ENCODE data around the gene HABP2. TPM values are rescaled to one million over a fixed set of nuclear protein-coding genes. Genes with fewer than 3 reads are reported as not detected.

HABP2 gene
- total RNA-seq, 1 experiment from 2014 or later: not detected

DNA sequence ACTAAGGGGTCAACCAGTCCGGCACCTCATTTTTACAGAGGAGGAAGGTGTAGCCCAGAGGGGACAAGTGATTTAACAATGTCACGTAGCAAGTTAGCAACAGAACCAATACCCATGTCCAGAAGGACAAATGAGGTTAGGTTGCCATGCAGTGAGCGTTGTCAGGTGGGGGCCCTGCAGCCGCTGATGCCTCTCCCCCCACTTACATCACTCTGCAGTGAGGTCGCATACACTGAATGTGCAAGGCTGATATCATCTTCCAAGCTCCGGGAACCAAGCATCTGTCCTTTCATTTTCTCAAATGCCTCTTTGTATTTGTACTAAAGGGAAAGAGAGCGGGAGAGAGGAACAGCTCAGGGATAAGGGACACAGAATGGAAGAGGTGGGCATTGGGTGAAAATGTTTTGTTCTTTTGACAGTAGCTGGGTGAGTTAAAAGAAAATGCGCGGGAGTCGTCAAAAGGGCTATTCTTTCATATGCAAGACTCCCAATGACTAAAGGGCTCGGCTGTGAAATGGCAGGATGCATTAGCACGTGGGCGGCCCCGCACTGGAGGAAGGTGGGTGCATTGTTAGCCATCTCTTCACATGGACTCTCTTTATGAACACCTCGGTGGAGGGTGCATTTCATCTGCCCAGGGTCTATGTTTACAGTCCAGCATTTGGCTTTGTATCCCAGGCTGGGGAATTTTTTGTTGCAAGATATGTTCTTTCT lies 61.3 kb downstream of the HABP2 start:
- H3K9ac ChIP-seq (ENCODE audit: low read length): no peak overlapping the region
- H4K20me1 ChIP-seq (ENCODE audit: insufficient read depth, low read depth, low read length): no peaks in the 10 kb centered on the region
- H3K9me2 ChIP-seq (replicated peaks; ENCODE audit: insufficient read depth, low read length): no peaks in the 10 kb centered on the region
- no peak for DNase-seq
- no peak overlapping the region for H3K4me2 ChIP-seq (ENCODE audit: low read depth, low read length, poor library complexity, severe bottlenecking)
- no peaks in the 10 kb centered on the region for H3K79me2 ChIP-seq (ENCODE audit: low read length)
- H3K9me3 ChIP-seq (ENCODE audit: low read length): no peaks in the 10 kb centered on the region
- no peaks in the 10 kb centered on the region for H3K4me1 ChIP-seq (ENCODE audit: low read length)
- H3K36me3 ChIP-seq (ENCODE audit: insufficient read depth, low read length): no peaks in the 10 kb centered on the region
- no peak overlapping the region for H3K4me3 ChIP-seq (ENCODE audit: low read length)
- no peak overlapping the region for H3K27ac ChIP-seq (ENCODE audit: low read length)
- H2AFZ ChIP-seq (ENCODE audit: low read length): no peak overlapping the region
- no peaks in the 10 kb centered on the region for H3K27me3 ChIP-seq (ENCODE audit: low read length)

- Histone ChIP-seq H3K9ac (ENCODE audit: low read length) (no peak overlapping the region), H3K36me3 (ENCODE audit: insufficient read depth, low read length) (no peaks in the 10 kb centered on the region), H3K27ac (ENCODE audit: low read length) (no peak overlapping the region), H2AFZ (ENCODE audit: low read length) (no peak overlapping the region), H3K4me2 (ENCODE audit: low read depth, low read length, poor library complexity, severe bottlenecking) (no peak overlapping the region), H3K4me3 (ENCODE audit: low read length) (no peak overlapping the region), H3K27me3 (ENCODE audit: low read length) (no peaks in the 10 kb centered on the region), H4K20me1 (ENCODE audit: insufficient read depth, low read depth, low read length) (no peaks in the 10 kb centered on the region), H3K9me3 (ENCODE audit: low read length) (no peaks in the 10 kb centered on the region), H3K9me2 (replicated peaks; ENCODE audit: insufficient read depth, low read length) (no peaks in the 10 kb centered on the region), H3K4me1 (ENCODE audit: low read length) (no peaks in the 10 kb centered on the region), H3K79me2 (ENCODE audit: low read length) (no peaks in the 10 kb centered on the region)
- peak; percentile 58 for DNase-seq
These were observed 63.6 kb downstream of the HABP2 start for GRCh38 chr10:113616244-113617074.

DNA sequence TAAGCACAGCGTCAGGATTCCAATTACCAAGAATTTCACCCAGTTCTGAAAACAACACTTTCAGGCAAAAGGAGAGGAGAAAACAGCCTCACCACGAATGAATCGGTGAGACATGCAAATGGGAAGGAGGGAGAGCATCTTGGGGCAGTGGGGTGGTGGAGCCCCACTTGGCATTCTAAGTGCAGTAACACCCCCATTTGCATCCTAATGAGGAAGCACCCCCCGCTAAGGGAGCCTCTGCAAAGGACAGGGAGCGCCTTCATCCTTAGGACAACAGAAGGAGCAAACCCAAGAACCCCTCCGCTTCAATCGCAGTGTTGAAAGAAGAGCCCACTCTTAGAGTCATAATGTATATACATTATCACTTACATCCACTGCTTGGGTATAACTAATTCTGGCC lies 64.2 kb downstream of the HABP2 start:
- Histone ChIP-seq H3K36me3 (ENCODE audit: insufficient read depth, low read length) (no peaks in the 10 kb centered on the region), H3K27me3 (ENCODE audit: low read length) (no peaks in the 10 kb centered on the region), H3K9ac (ENCODE audit: low read length) (no peak overlapping the region), H3K4me2 (ENCODE audit: low read depth, low read length, poor library complexity, severe bottlenecking) (no peak overlapping the region), H4K20me1 (ENCODE audit: insufficient read depth, low read depth, low read length) (no peaks in the 10 kb centered on the region), H2AFZ (ENCODE audit: low read length) (no peak overlapping the region), H3K4me1 (ENCODE audit: low read length) (no peaks in the 10 kb centered on the region), H3K9me3 (ENCODE audit: low read length) (no peaks in the 10 kb centered on the region), H3K9me2 (replicated peaks; ENCODE audit: insufficient read depth, low read length) (no peaks in the 10 kb centered on the region), H3K79me2 (ENCODE audit: low read length) (no peaks in the 10 kb centered on the region), H3K4me3 (ENCODE audit: low read length) (no peak overlapping the region), H3K27ac (ENCODE audit: low read length) (no peak overlapping the region)
- DNase-seq: no peak

GRCh38 chr10:113618338-113618737 lies 65.5 kb downstream of the HABP2 start:
- Histone ChIP-seq H4K20me1 (ENCODE audit: insufficient read depth, low read depth, low read length) (no peaks in the 10 kb centered on the region), H3K27me3 (ENCODE audit: low read length) (no peaks in the 10 kb centered on the region), H3K9ac (ENCODE audit: low read length) (no peak overlapping the region), H3K27ac (ENCODE audit: low read length) (no peak overlapping the region), H3K9me2 (replicated peaks; ENCODE audit: insufficient read depth, low read length) (no peaks in the 10 kb centered on the region), H3K79me2 (ENCODE audit: low read length) (no peaks in the 10 kb centered on the region), H3K4me1 (ENCODE audit: low read length) (no peaks in the 10 kb centered on the region), H3K4me2 (ENCODE audit: low read depth, low read length, poor library complexity, severe bottlenecking) (no peak overlapping the region), H2AFZ (ENCODE audit: low read length) (no peak overlapping the region), H3K4me3 (ENCODE audit: low read length) (no peak overlapping the region), H3K36me3 (ENCODE audit: insufficient read depth, low read length) (no peaks in the 10 kb centered on the region), H3K9me3 (ENCODE audit: low read length) (no peaks in the 10 kb centered on the region)
- DNase-seq: no peak

GRCh38 chr10:113619401-113619800 lies 66.5 kb downstream of the HABP2 start:
- H3K79me2 ChIP-seq (ENCODE audit: low read length): no peaks in the 10 kb centered on the region
- H4K20me1 ChIP-seq (ENCODE audit: insufficient read depth, low read depth, low read length): no peaks in the 10 kb centered on the region
- H3K36me3 ChIP-seq (ENCODE audit: insufficient read depth, low read length): no peaks in the 10 kb centered on the region
- no peaks in the 10 kb centered on the region for H3K4me1 ChIP-seq (ENCODE audit: low read length)
- no peaks in the 10 kb centered on the region for H3K9me2 ChIP-seq (replicated peaks; ENCODE audit: insufficient read depth, low read length)
- DNase-seq: no peak
- no peak overlapping the region for H2AFZ ChIP-seq (ENCODE audit: low read length)
- no peaks in the 10 kb centered on the region for H3K27me3 ChIP-seq (ENCODE audit: low read length)
- no peaks in the 10 kb centered on the region for H3K9me3 ChIP-seq (ENCODE audit: low read length)
- H3K9ac ChIP-seq (ENCODE audit: low read length): no peak overlapping the region
- H3K4me3 ChIP-seq (ENCODE audit: low read length): no peak overlapping the region
- no peak overlapping the region for H3K27ac ChIP-seq (ENCODE audit: low read length)
- no peak overlapping the region for H3K4me2 ChIP-seq (ENCODE audit: low read depth, low read length, poor library complexity, severe bottlenecking)

- H3K36me3 ChIP-seq (ENCODE audit: insufficient read depth, low read length): no peaks in the 10 kb centered on the region
- no peak overlapping the region for H3K4me2 ChIP-seq (ENCODE audit: low read depth, low read length, poor library complexity, severe bottlenecking)
- no peaks in the 10 kb centered on the region for H3K9me3 ChIP-seq (ENCODE audit: low read length)
- H2AFZ ChIP-seq (ENCODE audit: low read length): no peak overlapping the region
- H4K20me1 ChIP-seq (ENCODE audit: insufficient read depth, low read depth, low read length): no peaks in the 10 kb centered on the region
- H3K4me1 ChIP-seq (ENCODE audit: low read length): no peaks in the 10 kb centered on the region
- H3K79me2 ChIP-seq (ENCODE audit: low read length): no peaks in the 10 kb centered on the region
- no peak overlapping the region for H3K4me3 ChIP-seq (ENCODE audit: low read length)
- DNase-seq: no peak
- H3K9ac ChIP-seq (ENCODE audit: low read length): no peak overlapping the region
- no peaks in the 10 kb centered on the region for H3K9me2 ChIP-seq (replicated peaks; ENCODE audit: insufficient read depth, low read length)
- H3K27ac ChIP-seq (ENCODE audit: low read length): no peak overlapping the region
- H3K27me3 ChIP-seq (ENCODE audit: low read length): no peaks in the 10 kb centered on the region
These were observed 67.7 kb downstream of the HABP2 start for GRCh38 chr10:113620511-113620910.

GRCh38 chr10:113620936-113621335 lies 68.1 kb downstream of the HABP2 start:
- H3K4me3 ChIP-seq (ENCODE audit: low read length): no peak overlapping the region
- H3K27ac ChIP-seq (ENCODE audit: low read length): no peak overlapping the region
- no peak overlapping the region for H3K9ac ChIP-seq (ENCODE audit: low read length)
- H3K79me2 ChIP-seq (ENCODE audit: low read length): no peaks in the 10 kb centered on the region
- no peaks in the 10 kb centered on the region for H3K27me3 ChIP-seq (ENCODE audit: low read length)
- no peaks in the 10 kb centered on the region for H3K36me3 ChIP-seq (ENCODE audit: insufficient read depth, low read length)
- H3K9me2 ChIP-seq (replicated peaks; ENCODE audit: insufficient read depth, low read length): no peaks in the 10 kb centered on the region
- DNase-seq: no peak
- no peak overlapping the region for H2AFZ ChIP-seq (ENCODE audit: low read length)
- H4K20me1 ChIP-seq (ENCODE audit: insufficient read depth, low read depth, low read length): no peaks in the 10 kb centered on the region
- H3K9me3 ChIP-seq (ENCODE audit: low read length): no peaks in the 10 kb centered on the region
- H3K4me1 ChIP-seq (ENCODE audit: low read length): no peaks in the 10 kb centered on the region
- H3K4me2 ChIP-seq (ENCODE audit: low read depth, low read length, poor library complexity, severe bottlenecking): no peak overlapping the region

- Histone ChIP-seq H3K9ac (ENCODE audit: low read length) (no peak overlapping the region), H3K27ac (ENCODE audit: low read length) (no peak overlapping the region), H3K4me3 (ENCODE audit: low read length) (no peak overlapping the region), H3K4me1 (ENCODE audit: low read length) (no peaks in the 10 kb centered on the region), H2AFZ (ENCODE audit: low read length) (no peak overlapping the region), H3K4me2 (ENCODE audit: low read depth, low read length, poor library complexity, severe bottlenecking) (no peak overlapping the region), H3K36me3 (ENCODE audit: insufficient read depth, low read length) (no peaks in the 10 kb centered on the region), H4K20me1 (ENCODE audit: insufficient read depth, low read depth, low read length) (no peaks in the 10 kb centered on the region), H3K79me2 (ENCODE audit: low read length) (no peaks in the 10 kb centered on the region), H3K9me2 (replicated peaks; ENCODE audit: insufficient read depth, low read length) (no peaks in the 10 kb centered on the region), H3K27me3 (ENCODE audit: low read length) (no peaks in the 10 kb centered on the region), H3K9me3 (ENCODE audit: low read length) (no peaks in the 10 kb centered on the region)
- DNase-seq: no peak
These were observed 68.9 kb downstream of the HABP2 start for GRCh38 chr10:113621799-113622198.

Data from Karpas-422 (cell line).